GM12891 (cell line): ENCODE measurements around the gene ATG14.
A peak's percentile ranks its signal among the peaks of the same experiment; 100 is the strongest.

ENCODE experiments used
- DNase-seq: peaks from one replicate; pipeline ENCODE4 v3.0.0; 2011; ENCODE audit warnings: low spot score; ENCODE audit not compliant: insufficient read length
- FAIRE-seq: peaks from 2 replicates; lab custom pipeline; 2011; peaks lifted over from hg19 to GRCh38; lab: Jason Lieb, UNC
- PAX5 ChIP-seq: IDR thresholded peaks from 2 replicates; pipeline ENCODE4 v1.6.1; 2011; ENCODE audit warnings: low read length, moderate library complexity, mild to moderate bottlenecking; ENCODE audit not compliant: insufficient read depth, severe bottlenecking
- POLR2A ChIP-seq: IDR thresholded peaks from 2 replicates; pipeline ENCODE4 v1.6.1; 2011; ENCODE audit warnings: low read depth, low read length, control low read depth
- POLR2AphosphoS5 ChIP-seq: IDR thresholded peaks from 2 replicates; pipeline ENCODE4 v1.6.1; 2011; ENCODE audit warnings: low read depth, low read length, control low read depth
- POU2F2 ChIP-seq: IDR thresholded peaks from 2 replicates; pipeline ENCODE4 v1.6.1; 2011; ENCODE audit warnings: low read depth, mild to moderate bottlenecking, control low read depth, low read length, moderate library complexity
- SPI1 ChIP-seq: IDR thresholded peaks from 2 replicates; pipeline ENCODE4 v1.6.1; 2011; ENCODE audit warnings: low read depth, low read length, control low read depth
- TAF1 ChIP-seq: IDR thresholded peaks from 2 replicates; pipeline ENCODE4 v1.6.1; 2011; ENCODE audit warnings: low read depth, low read length, control low read depth

ATG14 gene

DNA sequence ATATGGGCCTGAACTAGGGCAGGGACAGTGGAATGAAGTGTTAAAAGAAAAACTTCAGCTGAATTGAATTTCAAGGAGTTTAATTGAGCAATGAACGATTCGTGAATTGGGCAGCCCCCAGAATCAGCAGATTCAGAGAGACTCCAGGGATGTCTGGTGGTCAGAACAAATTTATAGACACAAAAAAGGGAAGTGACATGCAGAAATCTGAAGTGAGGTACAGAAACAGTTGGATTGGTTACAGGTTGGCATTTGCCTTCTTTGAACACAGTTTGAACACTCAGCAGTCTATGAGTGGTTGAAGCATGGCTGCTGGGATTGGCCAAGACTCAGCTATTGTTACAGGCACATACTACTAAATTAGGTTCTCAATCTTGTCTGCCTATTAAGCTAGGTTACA, 38.5 kb upstream of the ATG14 start:
- TF ChIP-seq POLR2AphosphoS5 (no peak), POU2F2 (no peak), POLR2A (no peak), TAF1 (no peak), PAX5 (no peak), SPI1 (peak; percentile 67)
- DNase-seq (no peak), FAIRE-seq (no peak)

DNA sequence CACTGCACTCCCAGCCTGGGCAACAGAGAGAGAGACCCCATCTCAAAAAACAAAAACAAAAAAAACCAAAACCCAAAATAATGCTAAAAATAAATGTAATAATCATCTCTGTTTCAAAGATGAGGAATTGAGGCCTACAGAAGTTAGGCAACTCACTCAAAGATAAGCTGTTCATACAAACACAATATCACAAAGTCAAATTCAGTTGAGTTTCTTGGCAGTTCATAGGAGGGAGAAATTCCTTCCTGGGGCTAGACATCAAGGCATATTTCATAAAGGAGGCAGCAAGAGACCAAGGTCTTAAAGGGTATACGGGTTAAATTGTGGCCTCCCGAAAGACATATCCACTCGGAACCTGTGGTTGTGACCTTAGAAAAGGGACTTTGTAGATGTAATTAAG, 37.5 kb upstream of the ATG14 start:
- FAIRE-seq (no peak), DNase-seq (no peak)
- TF ChIP-seq TAF1 (no peak), SPI1 (no peak), POU2F2 (no peak), POLR2A (no peak), POLR2AphosphoS5 (no peak), PAX5 (no peak)

DNA sequence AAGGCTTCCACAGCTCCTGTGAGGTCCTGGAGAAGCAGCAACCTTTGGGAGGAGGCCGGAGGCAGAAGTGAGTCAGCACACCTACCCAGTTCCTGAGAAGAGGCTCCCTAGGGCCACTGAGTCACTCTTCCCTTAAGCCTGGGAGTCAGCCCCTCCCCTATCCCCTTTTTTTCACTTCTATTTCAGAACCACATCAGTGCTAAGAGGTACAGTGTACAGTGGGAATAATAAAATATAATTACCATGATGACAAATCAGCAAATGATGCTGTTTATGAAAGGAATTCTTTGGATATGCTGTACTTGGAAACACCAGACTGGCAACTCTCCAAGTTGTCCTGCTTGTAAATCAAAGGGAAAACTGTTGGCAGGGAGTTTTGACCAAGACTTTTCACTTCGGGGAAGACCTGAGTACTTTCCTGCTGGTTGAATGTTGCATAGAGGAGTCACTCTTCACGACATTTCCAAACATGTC, 36.5 kb upstream of the ATG14 start:
- FAIRE-seq = no peak
- no peak for DNase-seq
- TF ChIP-seq TAF1 (no peak), POU2F2 (no peak), POLR2AphosphoS5 (no peak), SPI1 (no peak), POLR2A (no peak), PAX5 (no peak)

DNA sequence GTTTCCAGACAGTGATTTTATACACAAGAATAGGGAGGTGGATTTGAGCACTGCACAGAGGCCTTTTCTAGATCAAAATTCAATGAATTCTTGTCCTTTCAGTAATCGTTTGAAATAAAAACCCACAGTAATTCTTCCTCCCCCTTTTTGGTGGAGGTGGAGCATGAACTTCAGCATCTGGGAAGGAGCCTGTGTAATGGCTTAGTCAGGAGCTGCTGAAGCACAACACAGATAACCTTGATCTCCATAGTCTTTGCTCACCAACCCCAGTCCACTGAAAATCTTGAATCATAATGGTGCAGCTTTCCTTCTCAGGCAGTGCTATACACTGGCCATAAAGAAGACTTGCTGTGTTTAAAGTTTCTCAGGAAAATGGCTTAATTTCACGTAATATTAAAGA, 35.2 kb upstream of the ATG14 start:
- FAIRE-seq (no peak), DNase-seq (no peak)
- no peak for TF ChIP-seq SPI1
- TF ChIP-seq POLR2A = no peak
- no peak for TF ChIP-seq PAX5

DNA sequence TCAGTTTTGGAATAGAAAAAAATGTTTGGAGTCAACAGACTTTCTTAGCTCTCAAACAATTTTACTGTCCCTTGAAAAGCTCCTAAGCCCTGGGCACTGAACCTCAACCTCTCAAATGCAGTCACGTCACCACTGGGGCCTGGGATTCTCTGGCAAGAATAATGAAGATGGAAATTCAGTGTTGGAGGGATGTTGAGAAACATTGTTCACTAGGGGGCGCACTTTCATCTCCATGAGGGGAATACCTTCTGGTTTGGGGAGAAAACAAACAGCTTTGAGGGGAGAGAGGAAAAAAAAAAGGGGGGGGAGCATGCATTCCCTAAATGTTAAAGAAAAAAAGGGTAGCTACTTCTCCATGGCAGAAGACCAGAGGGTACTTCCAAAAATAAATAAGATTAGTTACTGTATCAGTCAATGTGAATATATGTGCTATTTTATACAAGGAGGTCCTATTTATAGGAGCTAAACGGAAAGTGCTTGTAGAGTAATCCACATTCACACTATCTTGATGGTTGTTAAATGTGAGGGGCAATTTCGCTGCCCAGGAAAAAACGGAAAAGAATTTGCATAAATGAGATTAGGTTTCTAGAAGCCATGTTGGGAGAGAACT, 34.6 kb upstream of the ATG14 start:
- FAIRE-seq (peak; percentile 70), DNase-seq (peak; percentile 30)
- TF ChIP-seq POLR2A (no peak), POU2F2 (no peak), PAX5 (no peak), POLR2AphosphoS5 (no peak), SPI1 (no peak), TAF1 (no peak)

DNA sequence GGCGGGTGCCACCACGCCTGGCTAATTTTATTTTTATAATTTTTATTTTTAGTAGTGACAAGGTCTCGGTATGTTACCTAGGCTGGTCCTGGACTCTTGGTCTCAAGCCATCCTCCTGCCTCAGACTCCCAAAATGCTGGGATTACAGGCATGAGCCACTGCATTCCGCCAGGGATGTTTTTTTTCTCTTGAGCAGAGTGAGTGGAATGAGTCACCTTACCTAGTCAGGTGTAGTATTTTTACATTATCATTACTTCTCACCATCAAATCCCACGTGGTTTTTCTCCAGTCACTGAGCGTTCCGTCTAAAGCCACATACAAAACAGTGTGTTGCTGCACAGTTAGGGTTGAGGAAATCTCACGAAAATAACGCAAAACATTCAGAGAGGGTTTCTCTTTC, 29.7 kb upstream of the ATG14 start:
- no peak for FAIRE-seq
- no peak for DNase-seq
- TF ChIP-seq PAX5 (no peak), SPI1 (no peak), POLR2A (no peak), TAF1 (no peak), POU2F2 (no peak), POLR2AphosphoS5 (no peak)

DNA sequence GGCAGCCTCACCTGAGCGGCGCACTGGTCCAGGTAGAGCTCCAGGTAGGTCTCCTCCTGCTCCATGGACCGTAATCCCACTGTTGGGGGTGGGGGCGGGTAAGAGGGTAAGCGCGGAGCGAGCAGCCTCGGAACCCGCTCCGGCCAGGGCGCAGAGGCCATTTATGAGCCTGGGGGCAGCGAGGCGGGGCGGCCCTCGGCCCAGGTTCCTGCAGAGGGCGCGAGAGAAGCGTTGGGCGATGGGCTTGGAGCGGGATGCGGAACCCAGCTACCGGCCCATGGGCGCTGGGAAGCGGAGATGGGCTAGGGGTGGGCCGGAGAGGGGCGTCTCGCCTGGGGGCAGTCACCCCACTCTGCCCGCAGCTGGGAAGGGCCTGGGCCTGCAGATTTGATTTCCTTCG, 28.8 kb upstream of the ATG14 start, which contains the start of gene TBPL2:
TBPL2 (minus strand) TSS at position 232 of the 400 bp plus-strand sequence; CDS start at position 65, 167 bp downstream.
- FAIRE-seq = no peak
- DNase-seq = no peak
- TF ChIP-seq SPI1 (no peak), POLR2A (no peak), PAX5 (no peak), POLR2AphosphoS5 (no peak), TAF1 (no peak), POU2F2 (no peak)

DNA sequence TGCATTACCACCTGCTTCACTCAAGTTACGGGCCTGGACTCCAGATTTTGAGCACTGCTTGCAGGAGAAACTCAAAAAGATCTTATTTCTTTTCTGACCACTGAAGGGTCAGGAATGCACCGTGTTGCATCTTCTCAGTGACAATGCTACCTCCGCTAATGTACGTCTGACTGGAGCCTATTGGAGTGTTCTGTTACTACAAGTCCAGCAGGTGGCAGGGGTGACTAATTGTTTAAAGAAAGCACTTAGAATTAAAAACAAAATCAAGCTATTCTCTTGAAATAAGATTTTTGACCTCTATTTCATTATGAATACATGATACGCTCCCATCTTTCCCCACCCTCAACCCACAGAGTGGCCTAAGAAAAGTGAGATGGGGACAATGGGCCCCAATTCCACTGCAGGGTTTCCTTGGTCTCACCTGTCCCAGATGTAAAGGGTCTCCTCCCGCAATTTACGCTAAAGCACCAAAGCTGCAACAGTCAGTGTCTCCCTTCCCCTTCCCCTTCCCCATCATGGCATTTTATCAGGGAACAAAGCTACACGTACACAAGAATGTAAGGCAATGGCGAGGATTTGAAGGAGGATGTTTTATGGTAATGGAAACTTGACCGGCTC, 26.5 kb upstream of the ATG14 start:
- no peak for TF ChIP-seq POU2F2
- TF ChIP-seq POLR2A = no peak
- TF ChIP-seq POLR2AphosphoS5 = no peak
- TF ChIP-seq PAX5 = no peak
- no peak for TF ChIP-seq TAF1
- no peak for TF ChIP-seq SPI1
- peak; percentile 90 for FAIRE-seq
- DNase-seq = peak; percentile 24

DNA sequence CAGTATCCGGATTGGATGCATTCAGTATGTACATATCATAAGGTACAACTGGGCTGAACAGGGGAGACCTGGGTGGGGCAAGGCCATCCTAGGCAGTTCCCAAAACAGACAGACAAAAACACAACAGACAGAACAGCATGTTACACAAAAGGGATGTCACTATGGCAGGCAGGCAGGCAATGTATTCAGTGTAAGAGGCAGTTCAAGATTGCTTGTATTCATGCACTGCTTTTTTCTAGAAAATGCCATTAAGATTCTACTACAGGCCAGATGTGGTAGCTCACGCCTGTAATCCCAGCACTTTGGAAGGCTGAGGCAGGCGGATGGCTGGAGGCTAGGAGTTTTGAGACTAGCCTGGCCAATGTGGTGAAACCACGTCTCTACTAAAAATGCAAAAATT, 25.3 kb upstream of the ATG14 start:
- no peak for FAIRE-seq
- no peak for DNase-seq
- TF ChIP-seq TAF1 (no peak), POLR2A (no peak), SPI1 (no peak)
